Amygdala (tissue), 56 donors: ENCODE data around the gene IGF1R.

Experiments
- DNase-seq, 56 donors: peaks; one replicate each; lab custom pipeline; 2025; lab: John Stamatoyannopoulos, UW

The IGF1R gene

DNA sequence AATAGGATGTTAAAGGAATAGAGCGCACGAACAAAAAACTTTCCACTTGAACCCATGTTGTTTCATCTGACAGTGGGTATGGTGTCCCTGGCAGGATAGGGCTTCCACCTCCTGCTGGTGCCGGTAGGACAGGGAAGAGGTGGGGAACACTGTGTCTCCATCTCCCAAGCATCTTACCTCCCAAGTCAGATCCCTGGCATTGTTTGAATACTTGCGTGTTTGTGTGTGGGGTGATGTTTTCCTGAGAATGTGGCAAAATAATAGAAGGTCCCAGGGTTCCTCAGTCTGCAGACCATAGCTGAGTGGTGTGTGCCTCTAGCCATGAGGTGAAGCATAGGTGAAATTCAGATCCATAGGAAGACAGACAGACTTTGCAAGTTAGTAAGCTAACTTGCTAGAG, 119.4 kb downstream of the IGF1R start:
- DNase-seq: no peak

DNA sequence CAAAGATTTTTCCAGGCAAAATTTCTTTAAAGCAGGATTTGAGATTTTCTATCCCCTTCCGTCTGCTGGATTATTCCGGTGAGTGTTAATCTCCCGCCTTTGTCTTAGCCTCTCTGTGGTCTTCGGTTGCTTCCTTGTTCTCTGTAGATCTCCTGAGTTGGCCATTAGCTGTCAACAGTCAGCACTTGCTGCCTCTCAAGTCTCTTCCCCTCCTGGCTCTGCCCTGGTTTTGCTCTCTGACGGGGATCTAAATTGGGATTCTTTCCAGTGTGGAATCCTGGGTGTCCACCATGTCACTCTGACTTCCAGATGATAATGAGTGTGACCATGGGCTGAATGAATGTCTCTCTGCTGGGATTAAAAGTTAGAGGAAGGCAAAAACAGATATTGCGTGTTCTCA, 121.5 kb downstream of the IGF1R start:
- DNase-seq: no peak

DNA sequence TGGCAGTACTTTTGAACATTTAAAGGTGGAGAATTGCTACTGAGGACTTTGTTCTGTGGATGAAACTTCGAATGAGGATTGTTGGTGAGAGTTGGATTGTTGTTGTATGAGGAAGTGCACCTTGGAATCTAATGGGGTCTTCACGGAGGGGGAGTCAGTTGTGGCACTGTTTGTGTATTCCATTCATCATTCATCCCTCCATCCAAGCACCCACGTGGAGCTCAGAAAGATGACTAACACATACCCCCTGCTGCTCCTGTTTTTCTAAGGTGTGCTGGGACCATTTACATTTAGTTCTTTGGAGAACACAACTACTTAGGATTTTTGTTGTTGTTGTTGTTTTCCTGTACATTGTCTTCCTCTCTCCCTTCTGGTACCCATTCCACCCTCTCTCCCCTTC, 122.6 kb downstream of the IGF1R start:
- DNase-seq: no peak

DNA sequence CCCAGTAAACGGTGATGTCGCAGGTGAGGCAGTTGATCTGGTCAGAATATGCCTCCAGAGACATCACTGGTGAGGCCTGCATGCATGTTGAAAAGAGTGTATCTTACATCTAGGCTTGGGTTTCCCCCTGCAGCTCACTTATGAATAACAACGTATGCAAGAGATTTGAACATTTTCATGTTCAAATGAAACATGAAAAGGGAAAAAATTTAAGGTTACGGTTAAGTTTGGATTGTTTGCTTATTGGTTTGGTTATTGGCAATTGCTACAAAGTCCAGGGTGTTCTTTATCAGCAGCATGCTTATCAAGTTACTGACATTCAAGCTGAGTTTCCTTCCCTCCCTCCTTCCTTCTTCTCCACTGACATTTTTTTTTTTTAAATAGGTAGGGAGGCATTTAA, 123.2 kb downstream of the IGF1R start:
- DNase-seq: no peak

DNA sequence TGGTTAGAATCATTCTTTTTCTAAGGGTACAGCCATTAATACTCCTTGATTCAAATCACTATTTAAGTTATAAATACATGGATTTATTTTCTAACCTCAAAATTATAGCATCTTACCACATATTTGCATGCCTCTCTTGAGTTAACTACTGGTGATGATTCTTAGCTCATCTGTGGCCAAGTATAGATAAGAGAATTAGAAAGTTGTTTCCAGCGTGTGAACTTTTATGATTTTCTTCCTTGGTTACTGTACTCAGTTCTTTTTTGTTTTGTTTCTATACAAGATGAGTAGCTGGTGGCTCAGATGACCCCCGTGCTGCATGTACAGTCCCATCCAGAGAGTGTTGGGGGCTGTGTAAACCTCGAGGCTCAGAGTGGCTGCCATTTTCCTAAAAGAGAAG, 124.6 kb downstream of the IGF1R start:
- no peak for DNase-seq

DNA sequence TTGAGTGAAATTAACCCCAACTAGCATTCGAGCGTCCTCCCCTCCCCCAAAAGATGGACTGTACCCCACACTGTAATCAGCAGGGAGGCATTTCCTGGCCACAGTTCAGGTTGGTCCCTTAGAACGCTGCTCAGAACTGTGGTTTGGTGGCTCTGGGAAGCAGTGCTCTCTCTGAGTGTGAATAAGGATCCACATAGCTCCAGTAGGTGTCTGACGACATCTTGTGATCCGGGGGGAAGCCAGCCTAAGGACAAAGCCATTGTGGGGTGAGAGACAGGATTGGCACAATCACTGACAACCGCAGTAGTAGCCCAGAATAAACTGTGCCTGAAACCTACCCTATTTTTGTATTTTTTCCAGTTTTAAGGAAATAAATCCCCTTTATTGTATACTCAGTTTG, 125.3 kb downstream of the IGF1R start:
- no peak for DNase-seq

DNA sequence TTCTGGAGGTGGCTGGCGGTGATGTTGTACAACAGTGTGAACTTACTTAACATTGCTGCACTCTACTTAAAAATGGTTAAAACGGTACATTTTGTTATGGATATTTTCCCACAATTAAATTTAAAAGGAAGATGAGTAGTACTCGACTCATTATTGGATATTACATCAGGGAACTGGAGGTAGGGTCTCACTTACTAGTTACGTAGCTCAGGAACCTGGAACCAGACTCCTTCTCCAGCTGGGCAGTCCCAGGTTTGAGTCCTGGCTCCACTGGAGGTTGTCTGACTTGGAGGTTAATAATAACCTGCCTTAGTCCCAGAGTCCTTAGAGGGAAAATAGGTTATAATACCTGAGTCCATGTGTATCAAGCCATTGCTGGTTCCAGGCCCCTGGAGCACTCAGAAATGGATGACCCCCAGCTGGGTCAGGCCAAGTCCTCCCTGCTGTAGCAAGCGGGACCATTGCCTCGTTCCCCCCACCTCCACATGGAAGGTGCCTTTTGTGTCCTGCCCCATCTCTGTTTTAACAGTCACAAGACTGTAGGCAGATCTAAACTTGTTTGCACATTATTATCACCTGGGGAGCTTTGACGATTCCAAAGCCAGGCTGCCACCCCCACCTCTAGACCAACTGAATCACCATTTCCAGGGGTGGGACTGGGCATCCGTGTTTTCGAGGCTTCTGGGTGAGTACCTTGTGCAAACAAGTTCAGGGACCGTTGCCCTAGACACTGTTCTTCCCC, 126.6 kb downstream of the IGF1R start:
- DNase-seq: no peak

DNA sequence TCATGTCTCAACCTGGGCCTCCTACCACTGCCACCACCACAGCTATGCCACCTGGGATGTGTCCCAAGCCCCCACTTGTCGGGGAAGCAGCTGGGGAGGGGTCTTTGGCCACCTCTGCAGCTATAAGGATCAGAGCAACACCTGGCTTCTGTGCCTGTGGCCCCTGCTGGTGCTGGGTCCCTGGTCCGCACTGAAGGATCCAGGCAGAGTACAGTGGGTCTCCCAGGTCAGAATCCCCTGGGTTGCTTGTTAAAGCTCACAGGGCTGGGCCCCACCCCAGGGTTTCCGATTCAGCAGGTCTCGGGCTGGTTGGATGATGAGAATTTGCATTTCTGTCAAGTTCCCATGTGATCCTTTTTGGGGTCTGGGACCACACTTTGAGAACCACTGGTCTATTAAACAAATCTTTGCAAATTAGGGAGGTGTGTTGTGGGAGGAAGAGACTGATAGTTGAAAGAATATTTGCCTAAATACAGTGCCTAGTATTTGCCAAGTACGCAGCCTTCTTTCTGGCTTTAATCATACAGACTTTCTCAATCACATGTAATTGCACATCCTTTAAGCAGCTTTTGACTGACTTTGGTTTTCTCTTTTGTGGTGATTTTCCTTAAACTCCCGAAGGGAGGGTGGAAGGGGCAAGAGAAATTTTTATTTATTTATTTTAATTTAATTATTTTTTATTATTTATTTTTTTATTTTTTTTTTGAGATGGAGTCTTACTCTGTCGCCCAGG, 127.3 kb downstream of the IGF1R start:
- DNase-seq: no peak

DNA sequence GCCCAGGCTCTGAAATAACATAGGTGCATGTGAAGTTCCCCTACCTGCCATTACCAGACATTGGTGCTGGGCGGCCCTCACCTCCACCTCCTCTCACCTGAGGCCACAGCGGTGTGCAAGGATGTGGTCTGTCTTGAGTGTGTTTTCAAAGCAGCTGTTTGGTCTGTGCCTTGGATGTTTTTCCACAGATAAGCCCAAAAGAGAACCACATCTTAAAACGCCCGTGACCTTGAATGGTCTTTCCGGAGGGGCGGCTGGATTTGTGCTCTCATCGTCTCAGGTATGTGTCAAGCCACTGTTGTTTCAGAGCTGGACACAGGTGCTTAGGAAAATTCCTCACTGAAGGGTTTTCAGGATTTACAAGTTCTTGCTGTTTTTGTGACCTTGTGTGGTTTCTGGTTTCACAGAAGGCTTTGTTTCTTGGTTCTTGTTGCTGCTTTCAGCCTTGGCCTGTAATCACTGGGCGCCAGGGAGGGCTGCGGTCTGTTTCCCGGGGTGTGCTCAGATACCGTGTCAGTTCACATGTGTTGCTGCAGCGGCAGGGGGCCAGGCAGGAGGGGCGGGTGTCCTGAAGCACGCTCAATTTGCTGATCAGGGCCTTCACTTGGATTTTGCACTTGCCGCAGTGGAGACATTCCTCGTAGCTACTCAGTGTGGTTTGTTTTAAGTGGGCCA, 128.4 kb downstream of the IGF1R start:
- DNase-seq: no peak

DNA sequence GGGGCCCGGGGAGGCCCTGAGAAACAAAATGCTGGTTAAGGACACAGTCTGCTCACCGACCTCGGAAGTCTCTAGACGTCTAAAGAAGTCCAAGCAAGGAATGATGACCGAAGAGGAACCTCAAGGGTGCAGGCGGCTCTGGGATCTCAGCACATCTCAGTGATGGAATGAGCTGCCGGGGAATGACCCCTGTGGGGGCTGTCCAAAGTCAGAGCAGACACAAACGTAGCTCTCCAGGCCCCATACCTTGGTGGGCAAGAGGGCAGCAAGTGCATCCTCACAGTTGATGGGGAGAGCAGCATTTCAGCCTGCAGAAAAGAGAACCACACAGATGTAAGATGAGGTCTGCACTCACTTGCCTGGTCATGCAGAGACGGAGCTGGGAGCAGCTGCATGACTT, 129.1 kb downstream of the IGF1R start:
- no peak for DNase-seq

DNA sequence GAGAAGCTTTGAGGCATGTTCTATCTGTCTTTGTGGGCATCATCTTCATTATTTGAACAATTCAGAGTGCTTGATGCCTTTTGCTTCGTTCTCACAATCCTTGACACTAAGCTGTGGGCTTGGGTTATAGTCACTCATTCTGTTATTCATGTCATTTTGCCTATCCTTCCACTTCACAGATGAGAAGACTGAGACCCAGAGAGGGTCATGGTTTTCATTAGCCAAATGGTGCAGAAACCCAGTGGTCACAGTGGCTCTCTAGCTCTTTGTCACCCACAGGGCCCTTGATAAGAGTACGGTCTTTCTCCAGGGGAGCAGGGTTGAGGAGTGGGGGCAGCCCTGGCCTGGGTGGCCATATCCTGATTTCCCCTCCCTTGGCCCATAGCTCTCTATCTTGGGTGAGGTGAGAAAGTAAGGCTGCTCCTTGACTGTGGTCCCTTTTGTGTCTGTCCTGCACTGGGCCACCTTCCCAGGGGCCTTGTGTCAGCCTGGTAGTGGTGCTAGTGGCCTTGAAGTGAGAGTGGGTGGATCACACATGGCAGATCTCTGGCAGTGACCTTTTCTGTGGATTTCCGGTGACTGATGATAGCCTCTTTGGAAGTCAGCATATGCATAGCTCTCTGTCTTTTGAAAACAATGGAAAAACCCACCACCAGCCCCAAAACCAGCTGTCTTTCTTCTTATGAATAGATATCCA, 130.1 kb downstream of the IGF1R start:
- no peak for DNase-seq

DNA sequence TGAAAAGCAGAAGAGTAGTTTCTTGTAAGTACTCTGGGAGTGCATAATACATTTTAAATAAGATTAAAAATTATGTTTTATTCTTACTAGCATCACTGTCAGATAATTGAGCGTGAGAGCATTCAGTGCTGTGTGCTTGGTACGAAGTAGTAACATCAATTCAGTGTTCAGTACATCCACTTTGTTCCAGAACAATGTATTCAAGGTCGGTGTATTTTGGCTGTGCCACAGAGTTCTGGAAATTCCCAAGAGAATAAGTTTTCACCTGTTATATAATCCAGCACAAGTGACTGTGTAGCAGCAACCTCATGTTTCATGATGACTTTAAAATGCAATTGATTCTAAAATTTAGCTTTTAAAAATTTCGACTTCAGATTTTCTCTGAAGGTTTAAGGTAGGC, 130.6 kb downstream of the IGF1R start:
- no peak for DNase-seq

DNA sequence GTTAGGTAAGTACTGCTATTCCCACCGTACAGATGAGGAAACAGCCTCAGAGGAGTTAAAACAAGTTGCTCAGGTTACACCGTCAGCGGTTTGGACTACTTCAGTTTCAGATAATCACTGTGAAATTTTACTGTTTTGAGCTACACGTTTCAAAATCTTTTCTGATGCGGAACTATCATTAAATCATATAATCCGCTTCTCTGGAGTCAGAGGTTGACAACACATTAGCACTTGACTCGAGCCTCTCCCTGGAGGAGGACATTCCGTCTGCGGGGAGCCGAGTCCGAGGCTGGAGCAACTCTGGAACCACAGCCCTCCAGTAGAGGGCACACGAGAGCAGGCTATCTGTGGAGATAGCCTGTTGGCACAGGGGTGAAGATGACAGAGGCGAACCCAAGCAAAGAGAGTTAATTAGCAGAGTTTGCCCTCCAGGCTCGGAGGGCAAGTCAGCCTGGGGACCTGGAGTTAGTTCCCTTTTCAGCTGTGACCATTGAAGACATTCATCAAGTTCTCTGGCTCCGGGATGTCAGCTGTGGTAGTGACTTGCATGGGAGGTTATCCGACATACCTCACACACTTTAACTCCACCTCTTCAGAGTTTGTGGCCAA, 131.2 kb downstream of the IGF1R start:
- peak in 50 of 56 donors; percentile 7 to 86 (median 47) for DNase-seq

DNA sequence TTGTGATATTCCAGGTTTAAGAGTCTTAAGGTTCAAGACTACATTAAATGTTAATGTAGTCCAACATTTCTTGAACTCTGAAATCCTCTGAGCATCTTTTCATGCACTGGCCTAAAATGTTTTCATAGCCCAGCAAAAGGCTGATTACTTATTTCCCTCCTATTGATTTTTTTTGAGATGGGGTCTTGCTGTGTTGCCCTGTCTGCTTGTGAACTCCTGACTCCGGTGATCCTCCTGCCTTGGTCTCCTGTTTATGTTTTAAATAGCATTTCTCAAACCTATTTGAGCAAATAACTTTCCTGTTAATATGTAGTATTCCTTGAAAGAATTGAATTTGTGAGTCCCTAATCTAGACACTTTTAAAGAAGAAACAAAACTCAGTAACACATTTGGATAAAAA, 133.5 kb downstream of the IGF1R start:
- DNase-seq: no peak

DNA sequence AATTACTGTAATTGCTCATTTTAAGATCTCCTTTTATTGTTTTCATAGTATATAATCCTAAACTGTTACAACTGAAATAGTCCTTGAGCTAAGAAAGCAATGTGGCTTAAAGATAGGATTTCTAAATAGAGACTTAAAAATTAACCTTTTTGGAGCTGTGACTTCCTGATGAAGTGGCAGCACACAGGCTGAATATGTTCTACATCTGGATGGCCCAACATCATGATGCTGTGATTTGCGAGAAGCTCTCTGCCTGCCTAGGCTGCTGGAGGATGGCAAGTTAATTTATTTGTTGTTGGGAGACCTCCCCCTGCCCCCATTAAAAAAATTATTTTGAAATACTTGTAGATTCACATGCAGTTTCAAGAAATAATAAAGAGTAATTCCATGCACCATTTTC, 134.5 kb downstream of the IGF1R start:
- no peak for DNase-seq

DNA sequence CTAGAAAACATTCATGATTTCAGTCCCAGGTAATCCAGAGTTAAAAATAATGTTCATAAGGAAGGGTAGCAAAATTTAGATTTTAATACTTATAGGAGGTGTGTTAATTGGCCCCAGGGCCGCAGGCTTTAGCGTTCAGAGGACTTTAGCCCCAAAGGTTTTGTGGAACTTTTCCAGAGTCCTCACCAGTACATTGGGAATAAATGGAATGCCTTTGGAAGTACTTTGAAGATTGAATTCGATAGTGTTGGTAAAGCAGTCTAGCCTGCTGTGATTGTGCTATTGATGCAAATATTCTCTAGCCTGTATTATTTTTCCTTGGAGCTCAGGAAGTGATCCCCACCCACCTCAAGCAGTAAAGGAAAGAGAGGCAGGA, 137.1 kb downstream of the IGF1R start:
- no peak for DNase-seq

DNA sequence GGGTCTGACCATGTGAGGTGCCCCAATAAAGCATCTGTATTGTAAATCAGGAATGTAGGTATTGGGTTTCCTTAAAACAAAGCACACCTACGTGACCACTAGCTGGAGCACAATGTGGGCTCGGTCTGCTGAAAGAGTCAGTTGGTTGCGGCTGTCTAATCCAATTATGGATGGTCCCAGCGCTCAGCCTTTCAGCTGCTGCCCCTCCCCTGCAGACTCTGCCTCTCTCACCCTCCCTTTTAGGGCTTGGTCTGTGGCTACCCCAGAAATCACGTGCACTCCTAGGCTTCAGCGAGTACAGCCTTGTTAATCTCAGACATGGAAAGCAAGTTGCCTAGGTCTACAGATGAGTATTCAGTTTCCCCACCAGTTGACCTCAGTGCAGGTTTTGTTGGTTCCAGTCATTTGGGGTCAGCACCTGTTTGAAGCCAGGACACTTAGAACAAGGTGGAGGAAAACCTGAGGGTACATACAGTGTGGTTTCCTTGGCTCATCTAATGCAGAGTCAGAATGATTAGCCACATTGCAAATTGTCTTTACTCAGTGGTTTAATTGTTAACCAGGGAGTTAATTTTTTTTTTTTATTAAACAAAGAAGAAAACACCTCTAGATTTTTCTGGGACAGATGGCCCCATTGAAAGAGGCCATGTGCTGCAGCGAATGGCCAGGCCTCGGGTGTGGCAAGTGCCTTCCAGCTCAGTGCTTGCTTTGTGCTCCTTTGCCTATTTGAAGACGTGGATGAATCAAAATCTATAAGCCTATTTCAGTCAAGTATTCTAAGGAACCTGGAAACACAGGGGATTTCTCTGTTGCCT, 137.7 kb downstream of the IGF1R start:
- DNase-seq: no peak

DNA sequence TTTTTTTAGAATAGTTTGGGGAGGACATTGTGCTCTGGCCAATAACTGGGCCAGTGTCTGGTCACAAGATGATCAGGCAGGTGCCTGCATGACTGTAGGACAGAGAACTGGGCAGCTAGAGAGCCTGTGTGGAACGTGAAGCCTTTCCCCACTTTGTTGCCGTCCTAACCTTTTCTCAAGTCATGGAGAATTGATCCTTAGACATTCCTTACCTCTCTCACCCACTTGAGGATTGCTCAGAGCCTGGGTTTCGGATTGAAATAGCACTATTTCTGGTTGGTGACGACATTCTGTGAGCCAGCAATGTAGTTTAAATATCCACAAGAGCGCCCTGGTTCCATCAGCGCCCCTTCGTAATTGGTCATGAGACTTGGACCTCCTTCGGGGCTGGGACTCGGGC, 138.4 kb downstream of the IGF1R start:
- no peak for DNase-seq

DNA sequence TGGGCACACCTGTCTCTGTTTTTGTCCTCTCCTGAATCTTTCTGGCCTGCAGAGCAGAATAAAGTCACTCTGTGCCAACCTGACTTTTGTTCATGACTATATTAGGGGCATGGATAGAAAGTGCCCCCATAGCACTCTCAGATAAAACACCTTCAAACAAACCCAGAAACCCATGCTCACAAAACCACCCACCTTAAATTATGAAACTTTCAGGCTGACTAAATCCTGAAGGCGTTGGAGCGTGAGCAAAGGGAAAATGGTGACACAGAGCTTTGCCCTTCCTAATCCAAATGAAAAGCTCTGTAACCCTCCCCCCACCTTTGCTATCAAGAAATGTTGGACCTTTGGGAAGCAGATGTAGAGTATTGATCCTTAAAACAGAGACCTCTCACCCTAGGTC, 138.9 kb downstream of the IGF1R start:
- no peak for DNase-seq
